GM18520 (cell line): ENCODE results near the gene CLTCL1.

ENCODE experiments used
- ATAC-seq: cut with Tn5 transposase; IDR thresholded peaks from one replicate; pipeline ENCODE4 v1.9.1; 2021; ENCODE audit not compliant: unreplicated experiment

Gene CLTCL1

GRCh38 chr22:19196841-19197612, 94.5 kb downstream of the CLTCL1 start:
- no peak for ATAC-seq

GRCh38 chr22:19195796-19196731, 95.5 kb downstream of the CLTCL1 start:
- no peak for ATAC-seq

GRCh38 chr22:19194766-19195536, 96.6 kb downstream of the CLTCL1 start:
- ATAC-seq: no peak

- ATAC-seq: no peak
Measured at GRCh38 chr22:19193879-19194278, 97.6 kb downstream of the CLTCL1 start.

GRCh38 chr22:19187716-19188563, 103.6 kb downstream of the CLTCL1 start:
- ATAC-seq: no peak

- ATAC-seq: no peak
Measured at GRCh38 chr22:19184276-19184997, 107.1 kb downstream of the CLTCL1 start.

GRCh38 chr22:19183216-19183615, 108.3 kb downstream of the CLTCL1 start:
- no peak for ATAC-seq

- no peak for ATAC-seq
Measured at GRCh38 chr22:19182472-19183157, 108.9 kb downstream of the CLTCL1 start.

- no peak for ATAC-seq
Measured at GRCh38 chr22:19181786-19182471, 109.6 kb downstream of the CLTCL1 start.

- no peak for ATAC-seq
Measured at GRCh38 chr22:19180740-19181410, 110.6 kb downstream of the CLTCL1 start.

GRCh38 chr22:19180234-19180633, 111.3 kb downstream of the CLTCL1 start:
- ATAC-seq: no peak

- no peak for ATAC-seq
Measured at GRCh38 chr22:19179497-19180048, 111.9 kb downstream of the CLTCL1 start.

GRCh38 chr22:19178657-19179496, 112.6 kb downstream of the CLTCL1 start, which contains the start of gene SLC25A1:
TSS of gene SLC25A1 (minus strand) at chr22:19178736. CDS start at chr22:19178673, 63 bp downstream.
- ATAC-seq: peak; percentile 65

- ATAC-seq: peak; percentile 15
Measured at GRCh38 chr22:19178065-19178656, 113.4 kb downstream of the CLTCL1 start.

GRCh38 chr22:19177164-19178064, 114.1 kb downstream of the CLTCL1 start:
- ATAC-seq: no peak
